Measurements from ENCODE around the gene SDK1. TPM values are rescaled to one million over a fixed set of nuclear protein-coding genes. Genes with fewer than 3 reads are reported as not detected.

Gene SDK1
- total and polyA plus RNA-seq, 2 of the 8 experiments (the other 6 are each of a cell fraction or from before 2014, with no cell fraction given) = 3.3 to 7.2 TPM

- ChIA-PET POLR2A (ENCODE audit: partially characterized antibody) (no interaction called here), CTCF (ENCODE audit: partially characterized antibody) (no interaction called here)
- Histone ChIP-seq H3K79me1 (ENCODE audit: low read depth, low read length) (no peaks in the 10 kb centered on the region), H2BK12ac (ENCODE audit: low read depth, low read length) (no peak overlapping the region), H4K8ac (ENCODE audit: extremely low read depth, insufficient read depth, low read length) (peak overlapping the region; percentile 41; the same call in 1 of the 2 replicates), H3K14ac (ENCODE audit: insufficient read length) (no peak overlapping the region), H2BK5ac (ENCODE audit: low read depth, low read length) (no peak overlapping the region), H3K4ac (replicated peaks; ENCODE audit: insufficient read length, low read depth, low read length) (no peak overlapping the region), H4K20me1 (replicated peaks in 1 of 2; ENCODE audit: control insufficient read depth in 1 of 2, insufficient read depth in 2 of 2, low read length in 2 of 2) (no peaks in the 10 kb centered on the region), H3K36me3 (ENCODE audit: control insufficient read depth in 2 of 4, insufficient read depth in 4 of 4, low read length in 3 of 4) (no peaks in the 10 kb centered on the region), H3K4me2 (ENCODE audit: insufficient read depth in 1 of 2, low read depth in 2 of 2, low read length in 2 of 2) (no peak overlapping the region), H3K23ac (ENCODE audit: insufficient read length) (no peak overlapping the region), H3K4me3 (ENCODE audit: extremely low read depth in 1 of 4, insufficient read depth in 2 of 4, low read depth in 3 of 4, low read length in 4 of 4) (no peak overlapping the region), H3K9me3 (ENCODE audit: insufficient read depth in 2 of 2, low read depth in 1 of 2, low read length in 1 of 2) (no peaks in the 10 kb centered on the region), H2BK120ac (replicated peaks; ENCODE audit: low read depth, low read length) (no peak overlapping the region), H3K27ac (ENCODE audit: low read depth, low read length) (no peak overlapping the region), H4K5ac (ENCODE audit: insufficient read length, low read depth, low read length) (no peak overlapping the region), H2AK5ac (ENCODE audit: low read depth, low read length) (no peak overlapping the region), H3K18ac (ENCODE audit: extremely low read depth, low read length) (no peak overlapping the region), H3K9ac (replicated peaks in 1 of 4; ENCODE audit: extremely low read depth in 1 of 4, low read depth in 3 of 4, low read length in 3 of 4) (no peak overlapping the region), H3K27me3 (replicated peaks in 1 of 4; ENCODE audit: control insufficient read depth in 3 of 4, extremely low read depth in 1 of 4, insufficient read depth in 3 of 4, low read length in 3 of 4) (no peaks in the 10 kb centered on the region), H3K79me2 (ENCODE audit: control insufficient read depth in 1 of 2, insufficient read depth in 2 of 2, low read length in 2 of 2) (no peaks in the 10 kb centered on the region), H3K56ac (replicated peaks; ENCODE audit: insufficient read length, low read depth, low read length) (no peak overlapping the region), H4K91ac (replicated peaks; ENCODE audit: insufficient read length, low read length) (no peak overlapping the region), H2AFZ (ENCODE audit: low read length) (no peak overlapping the region), H3K23me2 (ENCODE audit: low read depth, low read length) (no peaks in the 10 kb centered on the region), H2BK20ac (ENCODE audit: low read length) (no peak overlapping the region), H3K4me1 (replicated peaks in 1 of 4; ENCODE audit: control insufficient read depth in 3 of 4, insufficient read depth in 4 of 4, low read length in 3 of 4) (peaks cover 0 to 4% (median 0%) of the 10 kb centered on the region in 4 experiments; a peak in 1 of 7 replicates), H2BK15ac (ENCODE audit: low read length) (no peak overlapping the region)
- FAIRE-seq = no peak
- DNase-seq (ENCODE audit: low read depth in 1 of 2, low spot score in 2 of 2) = no peak
- 94% methylated on average over 11 of the region's 14 CpGs; no CpG with 5 or more reads in 1 of the 2 experiments for WGBS, 2 experiments (ENCODE audit: extremely low coverage in 1 of 2, insufficient coverage in 1 of 2, insufficient read length in 1 of 2, insufficient replicate concordance in 2 of 2, low coverage in 1 of 2, low lambda C conversion rate in 2 of 2, missing lambda C conversion rate in 1 of 2)
- TF ChIP-seq MAFK (IDR thresholded peaks at IDR 0.05; ENCODE audit: low read depth, low read length) = no peak
- no peak for TF ChIP-seq CBX5 (IDR thresholded peaks at IDR 0.05; ENCODE audit: low read depth, low read length)
- TF ChIP-seq BRCA1 (IDR thresholded peaks at IDR 0.05; ENCODE audit: low read depth, low read length) = no peak
- TF ChIP-seq GTF2F1 (IDR thresholded peaks at IDR 0.05; ENCODE audit: borderline replicate concordance, low read depth, low read length) = no peak
Measured at GRCh38 chr7:4099651-4100050, 798.6 kb downstream of the SDK1 start.
